ENCODE results near the gene CITED1. TPM values are rescaled to one million over a fixed set of nuclear protein-coding genes. Genes with fewer than 3 reads are reported as not detected.

Gene CITED1
- total and polyA plus RNA-seq, 2 of the 13 experiments (the other 11 are each of a cell fraction or from before 2014, with no cell fraction given), result 0.09 TPM; not detected in 1

DNA sequence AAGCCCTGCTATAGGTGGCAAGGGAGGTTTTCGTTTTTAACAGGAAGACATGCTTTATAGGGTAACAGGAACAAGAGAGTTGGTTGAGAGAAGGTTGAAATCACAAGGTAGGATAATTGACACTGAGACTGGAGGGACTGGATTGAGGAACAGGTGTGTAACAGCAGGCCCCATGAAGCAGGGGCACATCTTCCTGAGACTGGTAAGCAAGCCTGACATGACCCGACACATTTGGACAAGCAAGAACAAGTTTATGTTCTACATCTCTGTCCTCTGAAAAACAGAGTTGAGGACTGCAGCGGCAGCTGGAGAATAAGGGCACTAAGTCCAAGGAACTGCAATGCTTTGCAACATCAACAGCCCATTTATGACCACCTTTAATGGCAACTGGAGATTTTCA is 33.9 kb downstream of the CITED1 start:
- Histone ChIP-seq H3K36me3 (replicated peaks in 1 of 2; ENCODE audit: control insufficient read depth in 1 of 2, insufficient read depth in 2 of 2, low read length in 2 of 2) (peaks cover 3 to 36% of the 10 kb centered on the region in 2 experiments), H3K27me3 (ENCODE audit: control insufficient read depth in 1 of 2, insufficient read depth in 2 of 2, low read length in 2 of 2) (no peaks in the 10 kb centered on the region), H4K20me1 (ENCODE audit: insufficient read depth, low read length) (peaks cover 20% of the 10 kb centered on the region; the same call in 1 of the 2 replicates), H3K9ac (ENCODE audit: insufficient read depth, low read depth, low read length) (no peak overlapping the region), H3K4me2 (ENCODE audit: low read depth, low read length) (no peak overlapping the region), H3K79me2 (ENCODE audit: insufficient read depth, low read length) (peaks cover 26% of the 10 kb centered on the region), H3K27ac (ENCODE audit: extremely low read length, insufficient read depth, low read length) (no peak overlapping the region), H2AFZ (ENCODE audit: low read length) (no peak overlapping the region), H3K9me3 (ENCODE audit: low read length) (no peaks in the 10 kb centered on the region), H3K4me1 (ENCODE audit: insufficient read depth, low read length) (peaks cover 35% of the 10 kb centered on the region), H3K4me3 (replicated peaks in 1 of 3; ENCODE audit: insufficient read depth in 1 of 3, low read depth in 2 of 3, low read length in 3 of 3) (no peak overlapping the region)
- WGBS (ENCODE audit: low lambda C conversion rate), result 94% methylated on average over 1 of the region's 3 CpGs
- in situ Hi-C loops (cut with HindIII; ENCODE audit: extremely low pct_ligation_motif_present, low pct_unique_long_range_greater_than_20kb), result no loop called here
- no TSS peak for BruUV-seq (replicated peaks)
- intact Hi-C loops (cut with micrococcal nuclease; ENCODE audit: unreplicated experiment), result no loop called here
- DNase-seq (ENCODE audit: low spot score), result no peak
- peak; percentile 39 for FAIRE-seq
- no peak for ATAC-seq
- POLR2A ChIA-PET, result no interaction called here
- peak; percentile 39; the same call in 1 of the 2 replicates for TF ChIP-seq RBFOX2 (IDR thresholded peaks at IDR 0.05; ENCODE audit: low read depth, low read length)
- TF ChIP-seq POLR2A (IDR thresholded peaks at IDR 0.05; ENCODE audit: insufficient read depth in 1 of 2, low read depth in 2 of 2, low read length in 2 of 2), result no peak
- TF ChIP-seq ZZZ3 (CRISPR knock-in tag; IDR thresholded peaks at IDR 0.05; ENCODE audit: borderline replicate concordance), result no peak
- TF ChIP-seq RAD21 (CRISPR knock-in tag; IDR thresholded peaks at IDR 0.05), result no peak
- TF ChIP-seq NFYC (CRISPR knock-in tag; IDR thresholded peaks at IDR 0.05), result no peak
- TF ChIP-seq, protein P1, sequence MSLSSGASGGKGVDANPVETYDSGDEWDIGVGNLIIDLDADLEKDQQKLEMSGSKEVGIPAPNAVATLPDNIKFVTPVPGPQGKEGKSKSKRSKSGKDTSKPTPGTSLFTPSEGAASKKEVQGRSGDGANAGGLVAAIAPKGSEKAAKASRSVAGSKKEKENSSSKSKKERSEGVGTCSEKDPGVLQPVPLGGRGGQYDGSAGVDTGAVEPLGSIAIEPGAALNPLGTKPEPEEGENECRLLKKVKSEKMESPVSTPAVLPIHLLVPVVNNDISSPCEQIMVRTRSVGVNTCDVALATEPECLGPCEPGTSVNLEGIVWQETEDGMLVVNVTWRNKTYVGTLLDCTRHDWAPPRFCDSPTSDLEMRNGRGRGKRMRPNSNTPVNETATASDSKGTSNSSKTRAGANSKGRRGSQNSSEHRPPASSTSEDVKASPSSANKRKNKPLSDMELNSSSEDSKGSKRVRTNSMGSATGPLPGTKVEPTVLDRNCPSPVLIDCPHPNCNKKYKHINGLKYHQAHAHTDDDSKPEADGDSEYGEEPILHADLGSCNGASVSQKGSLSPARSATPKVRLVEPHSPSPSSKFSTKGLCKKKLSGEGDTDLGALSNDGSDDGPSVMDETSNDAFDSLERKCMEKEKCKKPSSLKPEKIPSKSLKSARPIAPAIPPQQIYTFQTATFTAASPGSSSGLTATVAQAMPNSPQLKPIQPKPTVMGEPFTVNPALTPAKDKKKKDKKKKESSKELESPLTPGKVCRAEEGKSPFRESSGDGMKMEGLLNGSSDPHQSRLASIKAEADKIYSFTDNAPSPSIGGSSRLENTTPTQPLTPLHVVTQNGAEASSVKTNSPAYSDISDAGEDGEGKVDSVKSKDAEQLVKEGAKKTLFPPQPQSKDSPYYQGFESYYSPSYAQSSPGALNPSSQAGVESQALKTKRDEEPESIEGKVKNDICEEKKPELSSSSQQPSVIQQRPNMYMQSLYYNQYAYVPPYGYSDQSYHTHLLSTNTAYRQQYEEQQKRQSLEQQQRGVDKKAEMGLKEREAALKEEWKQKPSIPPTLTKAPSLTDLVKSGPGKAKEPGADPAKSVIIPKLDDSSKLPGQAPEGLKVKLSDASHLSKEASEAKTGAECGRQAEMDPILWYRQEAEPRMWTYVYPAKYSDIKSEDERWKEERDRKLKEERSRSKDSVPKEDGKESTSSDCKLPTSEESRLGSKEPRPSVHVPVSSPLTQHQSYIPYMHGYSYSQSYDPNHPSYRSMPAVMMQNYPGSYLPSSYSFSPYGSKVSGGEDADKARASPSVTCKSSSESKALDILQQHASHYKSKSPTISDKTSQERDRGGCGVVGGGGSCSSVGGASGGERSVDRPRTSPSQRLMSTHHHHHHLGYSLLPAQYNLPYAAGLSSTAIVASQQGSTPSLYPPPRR (CRISPR knock-in tag; IDR thresholded peaks at IDR 0.05; ENCODE audit: borderline replicate concordance), result no peak
- CTCF ChIA-PET (ENCODE audit: low intra/inter-chr PET ratio, low total read pairs), result no interaction called here
